ENCODE results near the gene LMF2.
"Not testable (repeated sequence)": the region's sequence is repeated elsewhere in the genome, so short reads cannot be mapped to it uniquely, and the experiment has no call there.

- not testable (repeated sequence) for TF ChIP-seq ZNF274 (IDR thresholded peaks at IDR 0.05; ENCODE audit: low read depth, low read length); YY1 (IDR thresholded peaks at IDR 0.05; ENCODE audit: insufficient read depth, insufficient read length)
Observed at GRCh38 chr22:50520184-50520583, 12.7 kb upstream of the LMF2 start.

Data from NT2/D1 (cell line).